Endothelial cell (in vitro differentiated cells): ENCODE results near the gene PLCZ1. TPM values are rescaled to one million over a fixed set of nuclear protein-coding genes. Genes with fewer than 3 reads are reported as not detected.

ENCODE experiments used
- DNase-seq: peaks from one replicate; pipeline ENCODE4 v3.0.0; 2021; ENCODE audit warnings: low spot score
- H3K27ac Mint-ChIP-seq: one replicate; pipeline ENCODE4 v1.8.0; 2021; ENCODE audit warnings: mixed read lengths, inconsistent platforms; ENCODE audit not compliant: unreplicated experiment
- H3K27me3 Mint-ChIP-seq: one replicate; pipeline ENCODE4 v1.8.0; 2021; ENCODE audit warnings: mild to moderate bottlenecking, moderate library complexity, mixed read lengths, inconsistent platforms; ENCODE audit not compliant: unreplicated experiment
- H3K36me3 Mint-ChIP-seq: one replicate; pipeline ENCODE4 v1.8.0; 2021; ENCODE audit warnings: mild to moderate bottlenecking, low read depth, mixed read lengths, inconsistent platforms; ENCODE audit not compliant: unreplicated experiment
- H3K4me1 Mint-ChIP-seq: one replicate; pipeline ENCODE4 v1.8.0; 2021; ENCODE audit warnings: mild to moderate bottlenecking, mixed read lengths, inconsistent platforms; ENCODE audit not compliant: unreplicated experiment
- H3K4me3 Mint-ChIP-seq: one replicate; pipeline ENCODE4 v1.8.0; 2021; ENCODE audit warnings: mild to moderate bottlenecking, mixed read lengths, inconsistent platforms; ENCODE audit not compliant: unreplicated experiment
- H3K9me3 Mint-ChIP-seq: one replicate; pipeline ENCODE4 v1.8.0; 2021; ENCODE audit warnings: mixed read lengths, inconsistent platforms; ENCODE audit not compliant: unreplicated experiment
- total RNA-seq: library from RNA; stranded (reverse); fragmentation: NEBNext Ultra II Directional; extraction: Animal tissue kit (Norgen Biotek cat#: 25700); gene quantifications from one replicate; pipeline ENCODE4 v1.2.1, GENCODE V29; 2021; ENCODE audit not compliant: unreplicated experiment
- TF ChIP-seq, protein P1 (sequence below): fragments of 200-600 bp; sonication (generic); IDR thresholded peaks from one replicate; pipeline ENCODE4 v1.5.0; 2021; ENCODE audit warnings: antibody characterized with exemption; ENCODE audit not compliant: unreplicated experiment

PLCZ1 gene
- total RNA-seq, 1 donor from 2014 or later: not detected

DNA sequence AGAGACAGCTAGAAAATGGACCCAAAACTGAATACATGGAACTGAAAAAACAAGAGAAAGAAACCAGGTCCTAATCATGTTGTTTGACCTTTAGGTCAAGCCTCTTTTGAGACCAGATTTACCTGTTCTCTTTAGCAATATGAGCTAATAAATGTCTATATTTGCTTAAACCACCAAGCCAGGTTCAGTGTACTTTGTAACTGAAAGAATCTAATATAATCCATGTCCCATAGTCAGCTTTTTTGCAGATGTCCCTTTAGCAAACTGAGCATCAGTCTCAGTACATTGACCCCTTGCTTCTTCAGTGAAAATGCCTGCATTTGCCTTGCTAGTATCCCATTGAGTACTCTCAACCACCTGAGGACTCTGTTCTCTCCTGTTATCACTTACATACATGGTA lies 61.7 kb downstream of the PLCZ1 start:
- H3K27ac Mint-ChIP-seq: no peak overlapping the region
- DNase-seq: no peak

GRCh38 chr12:18658829-18659228 lies 79.0 kb downstream of the PLCZ1 start:
- no peaks in the 10 kb centered on the region for H3K36me3 Mint-ChIP-seq
- H3K27ac Mint-ChIP-seq: no peak overlapping the region
- no peak overlapping the region for H3K4me3 Mint-ChIP-seq
- H3K9me3 Mint-ChIP-seq: no peaks in the 10 kb centered on the region
- DNase-seq: no peak
- TF ChIP-seq, protein P1, sequence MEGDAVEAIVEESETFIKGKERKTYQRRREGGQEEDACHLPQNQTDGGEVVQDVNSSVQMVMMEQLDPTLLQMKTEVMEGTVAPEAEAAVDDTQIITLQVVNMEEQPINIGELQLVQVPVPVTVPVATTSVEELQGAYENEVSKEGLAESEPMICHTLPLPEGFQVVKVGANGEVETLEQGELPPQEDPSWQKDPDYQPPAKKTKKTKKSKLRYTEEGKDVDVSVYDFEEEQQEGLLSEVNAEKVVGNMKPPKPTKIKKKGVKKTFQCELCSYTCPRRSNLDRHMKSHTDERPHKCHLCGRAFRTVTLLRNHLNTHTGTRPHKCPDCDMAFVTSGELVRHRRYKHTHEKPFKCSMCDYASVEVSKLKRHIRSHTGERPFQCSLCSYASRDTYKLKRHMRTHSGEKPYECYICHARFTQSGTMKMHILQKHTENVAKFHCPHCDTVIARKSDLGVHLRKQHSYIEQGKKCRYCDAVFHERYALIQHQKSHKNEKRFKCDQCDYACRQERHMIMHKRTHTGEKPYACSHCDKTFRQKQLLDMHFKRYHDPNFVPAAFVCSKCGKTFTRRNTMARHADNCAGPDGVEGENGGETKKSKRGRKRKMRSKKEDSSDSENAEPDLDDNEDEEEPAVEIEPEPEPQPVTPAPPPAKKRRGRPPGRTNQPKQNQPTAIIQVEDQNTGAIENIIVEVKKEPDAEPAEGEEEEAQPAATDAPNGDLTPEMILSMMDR: no peak
- H3K27me3 Mint-ChIP-seq: peaks cover 2% of the 10 kb centered on the region
- H3K4me1 Mint-ChIP-seq: no peaks in the 10 kb centered on the region

More for the DNA sequence above, 61.7 kb downstream of the PLCZ1 start:
- Mint-ChIP-seq H3K4me3 (no peak overlapping the region), H3K36me3 (no peaks in the 10 kb centered on the region), H3K27me3 (no peaks in the 10 kb centered on the region), H3K9me3 (no peaks in the 10 kb centered on the region), H3K4me1 (no peaks in the 10 kb centered on the region)
- TF ChIP-seq, protein P1: no peak

GRCh38 chr12:18658179-18658578 lies 79.6 kb downstream of the PLCZ1 start:
- Mint-ChIP-seq H3K4me3 (no peak overlapping the region), H3K9me3 (no peaks in the 10 kb centered on the region), H3K27me3 (peaks cover 2% of the 10 kb centered on the region), H3K27ac (no peak overlapping the region), H3K4me1 (no peaks in the 10 kb centered on the region), H3K36me3 (no peaks in the 10 kb centered on the region)
- DNase-seq: no peak
- TF ChIP-seq, protein P1: no peak

DNA sequence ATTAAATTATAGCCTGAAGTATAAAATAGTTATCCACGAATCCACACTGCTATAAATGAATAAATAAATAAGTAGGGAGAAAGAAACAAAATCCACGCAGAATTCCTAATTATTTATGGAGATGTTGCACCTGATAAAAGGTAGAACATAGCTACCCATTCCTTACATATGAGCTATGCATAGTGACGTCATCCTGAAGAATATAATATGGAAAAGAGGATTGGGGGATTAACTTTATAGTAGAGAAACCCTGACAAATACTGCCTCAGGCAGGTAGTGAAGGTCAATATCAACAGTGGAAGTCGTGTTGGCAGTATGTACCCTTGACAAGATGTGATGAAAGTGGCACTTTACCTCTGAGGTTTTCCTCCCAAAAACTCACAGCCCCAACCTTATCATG lies 82.5 kb downstream of the PLCZ1 start:
- no peak overlapping the region for H3K4me3 Mint-ChIP-seq
- H3K27me3 Mint-ChIP-seq: peaks cover 2% of the 10 kb centered on the region
- no peaks in the 10 kb centered on the region for H3K4me1 Mint-ChIP-seq
- TF ChIP-seq, protein P1: no peak
- H3K9me3 Mint-ChIP-seq: no peaks in the 10 kb centered on the region
- DNase-seq: no peak
- no peak overlapping the region for H3K27ac Mint-ChIP-seq
- H3K36me3 Mint-ChIP-seq: no peaks in the 10 kb centered on the region

DNA sequence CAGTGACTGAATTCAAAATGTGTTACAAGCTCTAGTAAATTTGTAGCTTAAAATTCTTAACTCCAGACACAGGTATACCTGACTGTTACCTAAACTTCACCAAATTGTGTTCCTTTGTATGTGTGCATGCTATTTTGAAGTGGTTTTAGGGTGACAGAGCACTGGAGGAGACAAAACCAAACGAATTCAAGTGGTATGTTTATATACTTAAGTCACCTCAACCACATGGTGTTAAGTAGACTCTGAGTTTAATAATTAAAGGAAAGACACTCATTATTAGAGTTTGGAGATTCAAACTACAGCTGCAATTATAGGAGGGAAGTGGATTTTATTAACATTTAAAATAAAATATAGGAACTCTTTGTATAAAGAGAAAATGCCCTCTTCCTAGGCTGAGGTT lies 84.3 kb downstream of the PLCZ1 start:
- Mint-ChIP-seq H3K4me1 (no peaks in the 10 kb centered on the region), H3K9me3 (no peaks in the 10 kb centered on the region), H3K27me3 (no peaks in the 10 kb centered on the region), H3K27ac (no peak overlapping the region), H3K36me3 (no peaks in the 10 kb centered on the region), H3K4me3 (no peak overlapping the region)
- DNase-seq: no peak
- TF ChIP-seq, protein P1: no peak
